Right renal cortex interstitium (tissue), 3 donors: ENCODE measurements around the gene OR2G3. TPM values are rescaled to one million over a fixed set of nuclear protein-coding genes. Genes with fewer than 3 reads are reported as not detected.

Experiments used
- polyA plus RNA-seq, 3 donors: library from polyadenylated mRNA; unstranded; fragments of 120-200 nt; gene quantifications; one replicate each; pipeline ENCODE4 v1.2.1, GENCODE V29; 2013; ENCODE audit not compliant: insufficient read length in 3 of 3

The OR2G3 gene
- polyA plus RNA-seq, 3 donors: not detected

Other genes starting within 250 kb of the OR2G3 start
- 1 to 10 TPM in 2 of 3 donors, under 1 TPM in 1; 0.90 to 1.2 (median 1.0) TPM for gene NLRP3, start 189.4 kb upstream of the OR2G3 start, polyA plus RNA-seq
- gene OR2B11, start 147.5 kb upstream of the OR2G3 start, polyA plus RNA-seq: under 1 TPM in 2 of 3 donors, not detected in 1; 0.07 to 0.18 TPM
- 1 to 10 TPM in 1 of 3 donors, under 1 TPM in 2; 0.48 to 1.3 (median 0.71) TPM for gene OR2C3, start 69.1 kb upstream of the OR2G3 start, polyA plus RNA-seq
- gene GCSAML, start 56.5 kb upstream of the OR2G3 start, polyA plus RNA-seq: 1 to 10 TPM in 1 of 3 donors, under 1 TPM in 2; 0.69 to 1.1 (median 0.71) TPM
- gene OR2G2, start 17.2 kb upstream of the OR2G3 start, polyA plus RNA-seq: not detected
- gene OR13G1, start 74.2 kb downstream of the OR2G3 start, polyA plus RNA-seq: not detected
- not detected for gene OR6F1, start 111.1 kb downstream of the OR2G3 start, polyA plus RNA-seq
- gene OR14K1, start 133.0 kb downstream of the OR2G3 start, polyA plus RNA-seq: not detected
- not detected for gene OR14A2, start 142.6 kb downstream of the OR2G3 start, polyA plus RNA-seq
- under 1 TPM in 1 of 3 donors, not detected in 2; 0.12 TPM for gene OR1C1, start 155.0 kb downstream of the OR2G3 start, polyA plus RNA-seq
- not detected for gene OR14A16, start 218.5 kb downstream of the OR2G3 start, polyA plus RNA-seq
- not detected for gene OR11L1, start 236.3 kb downstream of the OR2G3 start, polyA plus RNA-seq